ENCODE results near the gene AQP10. TPM values are rescaled to one million over a fixed set of nuclear protein-coding genes. Genes with fewer than 3 reads are reported as not detected.
A peak's percentile ranks its signal among the peaks of the same experiment; 100 is the strongest.

Gene AQP10
- total and polyA plus RNA-seq, 9 of the 15 experiments (the other 6 are each of a cell fraction or from before 2014, with no cell fraction given): 0.37 to 9.7 (median 1.9) TPM

- TF ChIP-seq THAP12 (CRISPR knock-in tag; IDR thresholded peaks at IDR 0.05) (no peak), CHAMP1 (IDR thresholded peaks at IDR 0.05) (no peak), HDAC1 (IDR thresholded peaks at IDR 0.05) (peak in 1 of 2 experiments; percentile 72; a peak in 2 of 4 replicates), MTA2 (IDR thresholded peaks at IDR 0.05; ENCODE audit: low read depth) (no peak), NFXL1 (CRISPR knock-in tag; IDR thresholded peaks at IDR 0.05) (no peak), YY1 (IDR thresholded peaks at IDR 0.05; ENCODE audit: borderline replicate concordance in 1 of 3, control insufficient read depth in 1 of 3, extremely low read depth in 1 of 3, insufficient read depth in 3 of 3, insufficient read length in 1 of 3, insufficient replicate concordance in 2 of 3, low read depth in 1 of 3, low read length in 2 of 3) (peak in 1 of 3 experiments; percentile 7), ZBTB34 (CRISPR knock-in tag; IDR thresholded peaks at IDR 0.05) (no peak), RBM25 (IDR thresholded peaks at IDR 0.05; ENCODE audit: low read depth, low read length, severe bottlenecking) (no peak), ZNF140 (CRISPR knock-in tag; IDR thresholded peaks at IDR 0.05) (no peak), FIP1L1 (IDR thresholded peaks at IDR 0.05; ENCODE audit: low read depth, low read length, poor library complexity, severe bottlenecking) (no peak), PHB (CRISPR knock-in tag; IDR thresholded peaks at IDR 0.05) (no peak), GMEB1 (CRISPR knock-in tag; IDR thresholded peaks at IDR 0.05) (peak; percentile 60; the same call in 1 of the 2 replicates), RBM14 (IDR thresholded peaks at IDR 0.05; ENCODE audit: borderline replicate concordance, insufficient read depth, low read depth, low read length) (no peak), ZBTB12 (CRISPR knock-in tag; IDR thresholded peaks at IDR 0.05) (peak; percentile 75), SRSF9 (IDR thresholded peaks at IDR 0.05; ENCODE audit: borderline replicate concordance, low read depth, low read length) (no peak), NBN (IDR thresholded peaks at IDR 0.05; ENCODE audit: low read depth) (peak; percentile 81), ZNF785 (CRISPR knock-in tag; IDR thresholded peaks at IDR 0.05) (no peak), RNF2 (IDR thresholded peaks at IDR 0.05) (0 out of 2 replicates have a peak, but pooled peaks have one; percentile 21)
Measured at GRCh38 chr1:154272217-154272998, 48.5 kb upstream of the AQP10 start, which contains the start of gene HAX1 (continued).
